HG03135 (cell line): Measurements from ENCODE around the gene TNFRSF13B.
"Not testable (repeated sequence)": the region's sequence is repeated elsewhere in the genome, so short reads cannot be mapped to it uniquely, and the experiment has no call there.

Experiments
- ATAC-seq: cut with Tn5 transposase; IDR thresholded peaks from one replicate; pipeline ENCODE4 v1.9.1; 2021; ENCODE audit warnings: mild to moderate bottlenecking, moderate library complexity; ENCODE audit not compliant: unreplicated experiment

The TNFRSF13B gene

DNA sequence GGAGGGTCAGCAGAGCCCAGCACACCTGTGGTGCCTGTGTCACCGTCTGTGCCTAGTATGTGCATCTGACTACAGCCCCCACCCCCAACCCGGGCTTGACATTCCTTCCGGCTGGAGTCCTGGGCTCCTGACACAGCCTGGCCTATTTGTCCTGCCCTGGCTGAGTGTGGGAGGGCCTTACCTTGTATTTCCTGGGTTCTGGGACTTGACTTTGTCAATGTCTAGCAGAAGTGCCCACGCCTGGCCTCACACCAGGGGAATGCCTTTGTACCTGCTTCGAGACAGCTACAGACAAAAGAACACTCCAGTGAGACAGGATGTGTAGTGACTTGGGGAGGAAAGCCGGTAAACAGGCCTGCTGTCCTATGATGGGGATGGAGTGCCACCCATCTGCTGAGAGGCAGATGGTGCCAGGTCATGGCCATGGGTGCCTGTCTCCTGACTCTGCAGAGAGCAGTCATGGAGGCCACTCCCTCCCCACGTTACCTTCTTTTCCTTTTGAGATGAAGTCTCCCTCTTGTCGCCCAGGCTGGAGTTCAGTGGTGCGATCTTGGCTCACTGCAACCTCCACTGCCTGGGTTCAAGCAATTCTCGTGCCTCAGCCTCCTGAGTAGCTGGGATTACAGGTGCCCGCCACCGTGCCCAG is 42.8 kb downstream of the TNFRSF13B start:
- ATAC-seq = no peak

GRCh38 chr17:16928406-16929034 is 43.4 kb downstream of the TNFRSF13B start:
- no peak for ATAC-seq

- ATAC-seq = no peak
Measured at GRCh38 chr17:16927641-16928321, 44.1 kb downstream of the TNFRSF13B start.

GRCh38 chr17:16926571-16927451 is 45.1 kb downstream of the TNFRSF13B start:
- ATAC-seq = no peak

DNA sequence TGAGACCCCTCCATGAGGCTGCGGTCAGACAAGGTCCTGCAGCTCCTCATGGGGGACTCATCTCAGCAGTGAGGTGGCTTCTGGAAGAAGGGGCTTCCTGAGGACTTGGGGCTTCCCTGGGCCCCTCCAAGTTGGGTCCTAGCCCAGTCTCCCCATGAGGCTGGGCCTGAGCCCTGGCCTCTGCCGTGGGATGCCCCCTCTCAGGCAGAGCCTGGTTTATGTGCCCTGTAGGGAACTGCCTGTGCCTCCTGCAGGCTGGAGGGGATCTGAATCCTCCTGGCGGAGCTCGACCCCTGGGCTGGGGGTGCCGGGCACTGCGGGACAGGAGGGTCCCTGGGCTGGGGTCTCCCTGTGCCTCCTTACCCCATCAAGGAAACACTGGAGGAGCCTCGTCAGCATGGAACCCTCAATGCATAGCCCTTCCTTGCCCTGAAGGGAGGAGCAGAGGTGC is 45.8 kb downstream of the TNFRSF13B start:
- ATAC-seq = no peak

DNA sequence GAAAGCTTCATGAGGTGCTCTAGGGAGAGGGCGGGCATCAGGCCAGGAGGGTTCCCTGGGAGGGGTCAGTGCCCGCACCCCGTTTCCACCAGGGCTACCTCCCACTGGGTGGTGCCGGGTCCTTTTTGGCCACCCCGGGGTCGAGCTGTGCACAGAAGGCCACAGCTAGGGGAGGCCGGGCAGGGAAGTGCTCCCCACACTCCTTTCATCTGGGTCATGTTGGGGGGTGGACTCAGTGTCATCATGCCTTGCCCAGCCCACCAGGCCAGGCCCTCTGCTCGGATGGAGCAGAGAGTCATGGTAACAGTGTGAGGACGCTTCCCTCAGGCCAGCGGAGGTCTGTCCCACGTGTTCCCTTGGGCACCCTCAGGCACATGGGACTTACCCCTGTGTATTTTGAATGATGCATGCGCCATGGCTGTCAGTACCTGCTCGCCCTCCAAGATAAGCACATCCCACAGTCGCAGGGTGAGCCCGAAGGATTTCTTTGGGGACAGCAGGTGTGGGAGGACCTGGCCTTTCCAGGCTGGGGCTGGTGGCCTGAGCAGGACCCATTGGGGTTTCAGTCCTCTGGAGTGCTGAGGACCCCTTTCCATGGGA is 46.4 kb downstream of the TNFRSF13B start:
- ATAC-seq = no peak

DNA sequence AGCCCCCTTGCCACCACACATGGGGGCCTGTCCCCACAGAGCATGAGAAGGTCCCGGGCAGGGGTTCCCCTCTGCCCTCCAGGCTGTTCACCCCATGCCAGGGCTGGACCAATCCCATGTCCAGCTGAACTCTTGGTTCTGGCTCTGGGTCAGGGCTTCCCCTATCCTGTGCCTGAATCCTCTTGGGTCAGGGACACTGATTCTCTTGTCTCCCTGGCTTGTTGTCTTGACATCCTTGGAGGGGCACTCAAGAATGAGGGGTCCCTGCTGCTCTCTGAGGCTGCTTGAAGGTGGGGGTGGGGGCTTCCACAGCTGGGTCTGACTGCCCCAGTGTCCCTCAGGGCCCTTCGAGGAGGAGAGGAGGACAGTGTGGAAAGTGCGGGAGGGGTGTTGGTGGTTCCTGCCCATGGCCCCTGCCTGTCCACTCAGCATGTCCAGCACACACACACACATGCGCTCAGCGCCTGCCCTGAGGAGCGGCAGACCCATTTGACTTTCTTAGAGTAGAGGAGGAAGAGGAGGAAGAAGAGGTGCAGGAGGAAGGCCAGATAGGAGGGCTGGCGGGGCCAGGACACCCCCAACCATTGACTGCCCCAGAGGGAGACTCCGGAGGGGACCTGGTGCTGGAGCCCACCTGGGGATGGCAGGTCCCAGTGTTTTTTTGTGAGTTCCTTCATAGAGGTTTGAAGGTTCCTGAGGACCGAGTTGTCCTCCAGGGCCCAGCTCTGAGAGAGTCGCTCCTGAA is 47.0 kb downstream of the TNFRSF13B start:
- ATAC-seq = no peak

GRCh38 chr17:16923904-16924695 is 47.8 kb downstream of the TNFRSF13B start:
- no peak for ATAC-seq

- ATAC-seq = no peak
Measured at GRCh38 chr17:16923097-16923903, 48.6 kb downstream of the TNFRSF13B start.

- ATAC-seq = no peak
Measured at GRCh38 chr17:16922386-16923096, 49.4 kb downstream of the TNFRSF13B start.

GRCh38 chr17:16921451-16921850 is 50.5 kb downstream of the TNFRSF13B start:
- not testable (repeated sequence) for ATAC-seq

DNA sequence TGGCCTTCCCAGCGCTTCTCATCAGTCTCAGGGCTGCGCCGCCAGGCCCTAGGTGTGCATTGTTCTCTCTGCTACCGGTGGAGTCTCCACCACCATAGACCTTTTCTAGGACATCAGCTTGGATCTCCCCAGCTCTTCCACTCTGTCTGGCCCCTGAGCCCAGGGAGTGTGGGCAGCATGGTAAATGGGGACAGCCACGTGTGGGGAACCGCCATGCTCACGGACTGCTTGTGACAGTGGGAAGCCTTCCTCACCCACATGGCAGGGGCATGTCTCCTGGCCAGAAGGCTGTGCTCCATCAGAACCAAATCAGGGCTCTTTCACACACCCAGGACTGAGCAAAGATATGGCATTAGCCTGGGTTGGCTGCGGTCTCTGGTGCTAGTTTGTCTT is 51.3 kb downstream of the TNFRSF13B start:
- no peak for ATAC-seq

DNA sequence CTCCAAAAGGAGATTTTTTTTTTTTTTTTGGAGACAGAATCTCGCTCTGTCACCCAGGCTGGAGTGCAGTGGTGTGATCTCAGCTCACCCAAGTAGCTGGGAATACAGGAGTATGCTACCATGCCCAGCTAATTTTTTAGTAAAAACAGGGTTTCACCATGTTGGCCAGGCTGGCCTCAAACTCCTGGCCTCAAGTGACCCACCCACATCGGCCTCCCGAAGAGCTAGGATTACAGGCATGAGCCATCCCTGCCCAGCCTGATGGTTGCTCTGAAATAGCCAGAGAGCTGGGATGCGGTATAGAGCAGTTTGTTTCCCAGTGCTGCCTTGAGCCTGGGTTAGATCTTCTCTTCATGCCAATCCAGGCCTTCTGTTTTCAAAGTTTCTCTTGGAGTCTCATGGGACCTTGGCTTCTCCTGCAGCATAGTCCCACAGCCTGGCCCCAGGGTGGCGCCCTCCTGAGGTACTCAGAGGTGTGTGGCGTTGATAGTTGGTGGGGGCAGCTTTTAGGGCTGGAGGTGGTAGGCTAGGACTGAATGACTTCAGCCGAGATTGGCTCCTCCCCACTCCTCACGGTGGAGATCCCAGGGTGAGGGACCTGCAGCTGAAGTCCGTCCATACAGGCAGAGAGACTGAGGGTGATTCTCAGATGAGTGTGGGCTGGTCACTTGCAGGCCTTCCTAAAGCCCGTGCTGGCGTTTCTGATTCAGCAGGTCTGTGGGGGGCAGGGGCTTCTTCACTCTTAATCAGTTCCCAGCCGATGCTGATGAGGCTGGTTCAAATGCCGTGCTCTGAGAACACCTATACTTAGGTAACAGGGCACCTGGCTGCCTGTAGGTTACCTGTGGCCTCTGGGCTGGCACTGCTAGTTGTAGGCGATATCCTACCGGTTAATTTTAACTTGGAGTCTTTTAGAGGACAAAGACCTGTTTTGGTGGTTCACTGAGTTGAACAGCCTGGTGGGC is 52.0 kb downstream of the TNFRSF13B start:
- no peak for ATAC-seq

DNA sequence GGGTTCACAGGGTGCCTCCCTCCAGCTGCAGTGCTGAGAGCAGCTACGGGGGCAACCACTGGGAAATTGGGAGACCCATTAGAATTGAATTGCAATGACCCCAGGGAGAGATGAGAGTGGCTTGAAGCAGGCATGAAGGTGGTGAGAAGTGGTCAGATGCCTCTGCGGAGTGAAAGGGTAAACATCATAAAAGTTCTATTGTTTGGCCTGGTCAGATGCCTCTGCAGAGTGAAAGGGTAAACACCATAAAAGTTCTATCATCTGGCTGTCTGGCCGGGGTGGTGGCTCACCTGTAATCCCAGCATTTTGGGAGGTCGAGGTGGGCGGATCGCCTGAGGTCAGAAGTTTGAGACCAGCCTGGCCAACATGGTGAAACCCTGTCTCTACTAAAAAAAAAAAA is 53.5 kb downstream of the TNFRSF13B start:
- ATAC-seq = no peak

DNA sequence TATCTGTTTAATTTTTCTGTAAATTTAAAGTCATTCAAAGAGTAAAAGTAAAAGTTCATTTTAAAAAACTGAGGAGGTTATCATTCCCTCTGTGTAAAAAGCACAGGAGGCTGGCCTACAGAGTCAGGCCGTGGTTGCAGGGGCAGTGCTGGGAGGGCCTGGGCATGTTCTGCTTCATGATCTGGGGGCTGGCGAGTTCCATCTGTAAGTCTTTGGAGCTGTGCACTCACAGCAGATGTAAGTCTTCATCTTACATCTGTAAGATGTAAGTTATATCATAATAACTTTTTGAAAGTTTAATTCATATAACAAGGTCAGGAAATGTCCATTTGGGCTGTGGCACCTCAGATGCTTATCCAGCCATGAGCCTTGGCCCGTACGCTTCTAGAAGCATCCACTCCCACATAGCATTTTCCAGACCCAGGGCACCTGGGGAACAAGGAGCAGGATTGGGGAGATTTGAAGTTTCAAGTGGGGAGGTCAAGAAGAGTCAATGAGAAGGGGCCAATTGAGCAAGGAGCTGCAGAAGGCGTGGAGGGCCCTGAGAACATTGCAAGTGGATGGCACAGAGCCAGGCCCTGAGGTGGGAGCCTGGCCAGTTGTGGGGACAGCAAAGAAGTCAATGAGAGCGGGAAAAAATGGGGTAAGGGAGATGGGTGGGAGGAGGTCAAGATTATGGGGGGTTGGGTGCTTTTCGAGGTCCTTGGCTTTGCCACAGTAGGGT is 54.1 kb downstream of the TNFRSF13B start:
- ATAC-seq = no peak

- ATAC-seq = no peak
Measured at GRCh38 chr17:16916557-16916920, 55.4 kb downstream of the TNFRSF13B start.
